ENCODE results near the gene RWDD4. TPM values are rescaled to one million over a fixed set of nuclear protein-coding genes. Genes with fewer than 3 reads are reported as not detected.
A peak's percentile ranks its signal among the peaks of the same experiment; 100 is the strongest.

Gene RWDD4
- 10 to 100 TPM; 34.6 to 65.2 (median 51.9) TPM for total RNA-seq

DNA sequence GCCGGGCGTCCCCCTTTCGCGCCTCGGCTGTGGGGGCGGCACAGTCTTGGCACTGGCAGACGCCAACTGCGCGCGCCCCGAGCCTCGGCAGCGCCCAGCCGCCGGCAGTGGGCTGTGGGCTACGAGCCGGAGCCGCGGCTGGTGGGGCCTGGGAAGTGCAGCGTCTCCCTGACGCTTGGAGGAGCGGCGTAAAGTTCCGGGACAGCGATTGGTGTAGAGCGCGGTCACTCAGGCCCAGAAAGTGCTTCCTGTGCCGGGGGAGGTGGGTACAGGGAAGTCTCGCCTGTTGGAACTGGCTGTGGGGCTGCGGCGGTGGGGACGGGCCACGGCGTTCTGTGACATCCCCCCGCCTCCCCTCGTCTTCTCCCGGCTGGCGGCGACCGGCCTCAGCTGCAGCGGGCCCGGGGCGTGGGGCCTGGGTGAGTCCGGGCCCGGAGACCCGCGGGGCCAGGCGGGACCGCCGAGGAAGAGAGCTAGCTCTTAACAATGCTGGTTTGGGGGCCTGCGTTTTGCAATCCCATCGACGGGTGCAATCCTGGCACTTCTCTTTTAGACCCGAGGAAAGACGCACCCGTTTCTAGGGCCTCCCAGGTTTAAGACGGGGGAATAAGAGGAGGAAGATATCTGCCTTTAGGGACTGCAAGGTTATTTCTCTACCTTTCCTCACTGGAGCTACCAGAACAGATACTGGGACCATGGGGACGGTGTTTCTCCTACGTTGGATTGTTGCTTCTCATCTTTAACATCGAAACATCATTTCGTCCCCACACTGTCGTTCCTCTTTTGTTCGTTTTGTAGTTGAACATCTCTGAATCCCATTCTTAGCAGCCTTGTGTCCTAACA, at the start of gene RWDD4, which contains the start of gene TRAPPC11:
Gene RWDD4 (minus strand): TSS at position 157 of the 843 bp plus-strand sequence. CDS start 233 bp downstream, outside the sequence.
Gene TRAPPC11 (plus strand): TSS at position 265 of the 843 bp plus-strand sequence. CDS start 4,575 bp downstream, outside the sequence.
- in situ Hi-C loops (cut with MboI; ENCODE audit: low sequenced_read_pairs in 4 of 4) (loop anchor here in 2 of 4 donors (10.0 kb wide), 2 partner anchors 154 to 184 kb away; partner anchors contain the start of gene ING2 (in 1 of the 2)), intact Hi-C loops (cut with DNase I; ENCODE audit: low total_unique reads) (loop anchor here (1.0 to 5.0 kb wide), 5 partner anchors 70 to 328 kb away; partner anchors contain the start of gene CDKN2AIP)
- peak; percentile 99 to 100 for ATAC-seq
- peak; percentile 95 for TF ChIP-seq POLR2A (IDR thresholded peaks at IDR 0.05)
- TF ChIP-seq, protein P1, sequence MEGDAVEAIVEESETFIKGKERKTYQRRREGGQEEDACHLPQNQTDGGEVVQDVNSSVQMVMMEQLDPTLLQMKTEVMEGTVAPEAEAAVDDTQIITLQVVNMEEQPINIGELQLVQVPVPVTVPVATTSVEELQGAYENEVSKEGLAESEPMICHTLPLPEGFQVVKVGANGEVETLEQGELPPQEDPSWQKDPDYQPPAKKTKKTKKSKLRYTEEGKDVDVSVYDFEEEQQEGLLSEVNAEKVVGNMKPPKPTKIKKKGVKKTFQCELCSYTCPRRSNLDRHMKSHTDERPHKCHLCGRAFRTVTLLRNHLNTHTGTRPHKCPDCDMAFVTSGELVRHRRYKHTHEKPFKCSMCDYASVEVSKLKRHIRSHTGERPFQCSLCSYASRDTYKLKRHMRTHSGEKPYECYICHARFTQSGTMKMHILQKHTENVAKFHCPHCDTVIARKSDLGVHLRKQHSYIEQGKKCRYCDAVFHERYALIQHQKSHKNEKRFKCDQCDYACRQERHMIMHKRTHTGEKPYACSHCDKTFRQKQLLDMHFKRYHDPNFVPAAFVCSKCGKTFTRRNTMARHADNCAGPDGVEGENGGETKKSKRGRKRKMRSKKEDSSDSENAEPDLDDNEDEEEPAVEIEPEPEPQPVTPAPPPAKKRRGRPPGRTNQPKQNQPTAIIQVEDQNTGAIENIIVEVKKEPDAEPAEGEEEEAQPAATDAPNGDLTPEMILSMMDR (IDR thresholded peaks at IDR 0.05 in 4 of 5, conservative IDR thresholded peaks at IDR 0.05 in 1 of 5), result peak in 4 of 5 experiments; percentile 32 to 57 (median 42)
- Histone ChIP-seq H3K27ac (peak within 1 kb of the TSS; percentile 82 to 96 (median 94)), H3K36me3 (peaks cover 0 to 17% of the 10 kb centered on the region in 2 donors), H3K4me3 (peak within 1 kb of the TSS; percentile 72 to 99 (median 76)), H3K4me1 (peaks cover 21 to 32% of the 10 kb centered on the region in 2 donors), H3K27me3 (no peaks in the 10 kb centered on the region), H3K9me3 (no peaks in the 10 kb centered on the region)
- DNase-seq, result peak; percentile 97 to 98

DNA sequence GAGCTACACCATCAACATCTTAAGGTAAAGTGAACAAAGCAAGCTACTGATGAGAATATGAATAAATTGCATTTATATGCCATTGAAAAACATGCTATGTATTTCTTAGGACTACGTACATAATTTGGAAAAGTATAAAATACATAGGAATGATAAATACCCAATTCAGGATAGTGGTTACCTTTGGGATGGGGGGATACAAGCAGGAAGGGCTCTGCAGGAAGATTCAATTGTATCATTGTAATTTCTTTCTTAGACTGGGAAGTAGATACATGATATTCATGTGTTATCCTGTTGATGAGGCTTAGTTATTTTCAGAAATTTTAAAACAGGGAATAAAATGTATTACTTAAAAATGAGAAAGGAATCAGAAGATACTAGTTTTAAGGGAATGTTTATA, 43.5 kb upstream of the RWDD4 start:
- no peaks in the 10 kb centered on the region for H3K9me3 ChIP-seq

GRCh38 chr4:183700407-183700806, 41.4 kb upstream of the RWDD4 start:
- TF ChIP-seq, protein P1 (IDR thresholded peaks at IDR 0.05 in 4 of 5, conservative IDR thresholded peaks at IDR 0.05 in 1 of 5), result no peak
- TF ChIP-seq POLR2A (IDR thresholded peaks at IDR 0.05), result no peak
- Histone ChIP-seq H3K4me1 (no peaks in the 10 kb centered on the region), H3K27me3 (no peaks in the 10 kb centered on the region), H3K36me3 (peaks cover 5 to 90% of the 10 kb centered on the region in 2 donors), H3K9me3 (no peaks in the 10 kb centered on the region), H3K4me3 (no peak overlapping the region), H3K27ac (no peak overlapping the region)
- ATAC-seq (no peak), DNase-seq (no peak)
- in situ Hi-C loops (cut with MboI; ENCODE audit: low sequenced_read_pairs in 4 of 4) (no loop called here), intact Hi-C loops (cut with DNase I; ENCODE audit: low total_unique reads) (no loop called here)

More for the DNA sequence above, 43.5 kb upstream of the RWDD4 start:
- intact Hi-C loops (cut with DNase I; ENCODE audit: low total_unique reads), result no loop called here
- Histone ChIP-seq H3K4me3 (no peak overlapping the region), H3K27ac (no peak overlapping the region), H3K27me3 (no peaks in the 10 kb centered on the region), H3K4me1 (no peaks in the 10 kb centered on the region), H3K36me3 (peaks cover 5 to 88% of the 10 kb centered on the region in 2 donors)
- ATAC-seq, result no peak
- no peak for DNase-seq
- in situ Hi-C loops (cut with MboI; ENCODE audit: low sequenced_read_pairs in 4 of 4), result no loop called here
- no peak for TF ChIP-seq POLR2A (IDR thresholded peaks at IDR 0.05)
- TF ChIP-seq, protein P1 (IDR thresholded peaks at IDR 0.05 in 4 of 5, conservative IDR thresholded peaks at IDR 0.05 in 1 of 5), result no peak

DNA sequence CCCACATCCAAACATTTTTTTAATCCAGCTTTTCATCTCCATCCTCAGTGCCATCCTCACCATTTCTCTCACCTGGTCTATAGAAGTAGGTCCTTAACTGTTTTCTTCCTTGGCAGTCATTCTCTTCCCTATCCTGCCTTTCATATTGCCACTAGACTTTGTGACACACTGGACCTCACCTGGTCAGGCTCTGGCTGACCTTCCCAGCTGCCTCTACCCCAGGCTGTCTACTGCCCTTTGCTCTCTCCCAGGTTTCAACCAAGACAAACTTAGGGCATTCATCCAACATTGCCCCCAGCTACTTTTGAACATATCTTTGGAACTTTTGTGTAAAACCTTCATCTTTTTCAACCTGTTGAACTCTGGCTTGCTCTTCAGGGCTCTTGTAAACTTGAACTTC, 39.9 kb upstream of the RWDD4 start:
- H3K27me3 ChIP-seq, result no peaks in the 10 kb centered on the region
- no peak for DNase-seq
- H3K36me3 ChIP-seq, result peaks cover 11 to 97% of the 10 kb centered on the region in 2 donors
- H3K27ac ChIP-seq, result no peak overlapping the region
- no peak for ATAC-seq
- intact Hi-C loops (cut with DNase I; ENCODE audit: low total_unique reads), result no loop called here
- no peak overlapping the region for H3K4me3 ChIP-seq
- TF ChIP-seq, protein P1 (IDR thresholded peaks at IDR 0.05 in 4 of 5, conservative IDR thresholded peaks at IDR 0.05 in 1 of 5), result no peak
- TF ChIP-seq POLR2A (IDR thresholded peaks at IDR 0.05), result no peak
- in situ Hi-C loops (cut with MboI; ENCODE audit: low sequenced_read_pairs in 4 of 4), result no loop called here
- H3K9me3 ChIP-seq, result no peaks in the 10 kb centered on the region
- no peaks in the 10 kb centered on the region for H3K4me1 ChIP-seq

Data from gastrocnemius medialis (tissue), 4 donors.